Stimulated activated CD8-positive, alpha-beta memory T cell treated with anti-CD3 and anti-CD28 coated beads, Interleukin-15, amount 100 ng/mL, for 1 hour (primary cell): ENCODE results near the gene BICDL2.

Experiments
- DNase-seq: peaks from one replicate; pipeline ENCODE4 v3.0.0-alpha.2; 2020; ENCODE audit warnings: low read depth

The BICDL2 gene

GRCh38 chr16:3023669-3024478 is 12.9 kb downstream of the BICDL2 start, which contains the start of the genes HCFC1R1 and THOC6:
TSS of gene HCFC1R1 (minus strand) at chr16:3023942. CDS start at chr16:3023941, 1 bp downstream.
TSS of gene THOC6 (plus strand) at chr16:3024035. CDS start at chr16:3024327, 292 bp downstream.
- DNase-seq: peak; percentile 88

GRCh38 chr16:3023415-3023668 is 13.4 kb downstream of the BICDL2 start:
- no peak for DNase-seq

GRCh38 chr16:3022684-3023414 is 13.9 kb downstream of the BICDL2 start:
- no peak for DNase-seq

GRCh38 chr16:3022208-3022683 is 14.5 kb downstream of the BICDL2 start:
- DNase-seq: peak; percentile 79

GRCh38 chr16:3021449-3022207 is 15.1 kb downstream of the BICDL2 start:
- DNase-seq: peak; percentile 49

GRCh38 chr16:3020604-3021448 is 15.9 kb downstream of the BICDL2 start:
- peak; percentile 35 for DNase-seq

- DNase-seq: peak; percentile 24
Measured at GRCh38 chr16:3020247-3020603, 16.5 kb downstream of the BICDL2 start, which contains the start of gene TNFRSF12A. TSS of gene TNFRSF12A (plus strand) at chr16:3020368. CDS start at chr16:3020398, 30 bp downstream.

GRCh38 chr16:3019594-3020246 is 17.0 kb downstream of the BICDL2 start:
- DNase-seq: no peak

- no peak for DNase-seq
Measured at GRCh38 chr16:3017794-3018506, 18.8 kb downstream of the BICDL2 start, which contains the start of gene CLDN6. TSS of gene CLDN6 (minus strand) at chr16:3018183. CDS start at chr16:3016021, 2,162 bp downstream.

- no peak for DNase-seq
Measured at GRCh38 chr16:3017344-3017743, 19.4 kb downstream of the BICDL2 start.

GRCh38 chr16:3015865-3016521 is 20.8 kb downstream of the BICDL2 start:
- no peak for DNase-seq

- no peak for DNase-seq
Measured at GRCh38 chr16:3014971-3015370, 21.8 kb downstream of the BICDL2 start.

- no peak for DNase-seq
Measured at GRCh38 chr16:3013998-3014690, 22.6 kb downstream of the BICDL2 start.

GRCh38 chr16:3013491-3013951 is 23.2 kb downstream of the BICDL2 start:
- no peak for DNase-seq

GRCh38 chr16:3012828-3013420 is 23.8 kb downstream of the BICDL2 start, which contains the start of gene CLDN9:
TSS of gene CLDN9 (plus strand) at chr16:3012923. CDS start at chr16:3013363, 440 bp downstream.
- no peak for DNase-seq

GRCh38 chr16:3012246-3012645 is 24.5 kb downstream of the BICDL2 start:
- DNase-seq: no peak

- no peak for DNase-seq
Measured at GRCh38 chr16:3010510-3010909, 26.2 kb downstream of the BICDL2 start.
